Type B pancreatic cell (in vitro differentiated cells): ENCODE measurements around the gene AHRR. TPM values are rescaled to one million over a fixed set of nuclear protein-coding genes. Genes with fewer than 3 reads are reported as not detected.

ENCODE experiments used
- DNase-seq: peaks from one replicate; pipeline ENCODE4 v3.0.0; 2021; ENCODE audit warnings: mixed read lengths; ENCODE audit not compliant: unreplicated experiment; ENCODE audit errors: extremely low spot score
- H3K27ac Mint-ChIP-seq: 2 replicates; pipeline ENCODE4 v1.8.0; 2021; ENCODE audit warnings: mild to moderate bottlenecking, mixed read lengths
- H3K27me3 Mint-ChIP-seq: 2 replicates; pipeline ENCODE4 v1.8.0; 2021; ENCODE audit warnings: mixed read lengths
- H3K36me3 Mint-ChIP-seq: 2 replicates; pipeline ENCODE4 v1.8.0; 2021; ENCODE audit warnings: mixed read lengths
- H3K4me1 Mint-ChIP-seq: one replicate; pipeline ENCODE4 v1.8.0; 2021; ENCODE audit warnings: mixed read lengths; ENCODE audit not compliant: unreplicated experiment
- H3K4me3 Mint-ChIP-seq: 2 replicates; pipeline ENCODE4 v1.8.0; 2021; ENCODE audit warnings: mild to moderate bottlenecking, mixed read lengths
- H3K9me3 Mint-ChIP-seq: 2 replicates; pipeline ENCODE4 v1.8.0; 2021; ENCODE audit warnings: mixed read lengths
- CTCF ChIP-seq: fragments of 200-600 bp; sonication (generic); conservative IDR thresholded peaks from 2 replicates; pipeline ENCODE4 v1.5.0; 2021; ENCODE audit warnings: antibody characterized with exemption, mild to moderate bottlenecking
- total RNA-seq: library from RNA; stranded (reverse); gene quantifications from 2 replicates; pipeline ENCODE4 v1.2.1, GENCODE V29; 2021; ENCODE audit warnings: low replicate concordance

Gene AHRR
- total RNA-seq, 1 donor from 2014 or later = 13.4 TPM

GRCh38 chr5:403995-404394, 82.5 kb downstream of the AHRR start:
- H3K27me3 Mint-ChIP-seq = no peaks in the 10 kb centered on the region
- H3K27ac Mint-ChIP-seq = no peak overlapping the region
- no peak for TF ChIP-seq CTCF
- peaks cover 36% of the 10 kb centered on the region for H3K4me1 Mint-ChIP-seq
- no peaks in the 10 kb centered on the region for H3K9me3 Mint-ChIP-seq
- H3K36me3 Mint-ChIP-seq = no peaks in the 10 kb centered on the region
- DNase-seq = peak; percentile 48
- no peak overlapping the region for H3K4me3 Mint-ChIP-seq

- no peak for TF ChIP-seq CTCF
- no peak for DNase-seq
- no peak overlapping the region for H3K27ac Mint-ChIP-seq
- no peaks in the 10 kb centered on the region for H3K27me3 Mint-ChIP-seq
- no peaks in the 10 kb centered on the region for H3K36me3 Mint-ChIP-seq
- H3K4me3 Mint-ChIP-seq = no peak overlapping the region
- peaks cover 30% of the 10 kb centered on the region for H3K4me1 Mint-ChIP-seq
- no peaks in the 10 kb centered on the region for H3K9me3 Mint-ChIP-seq
Measured at GRCh38 chr5:404666-405241, 83.2 kb downstream of the AHRR start.

GRCh38 chr5:405421-405820, 83.9 kb downstream of the AHRR start:
- peak; percentile 60 for DNase-seq
- H3K36me3 Mint-ChIP-seq = no peaks in the 10 kb centered on the region
- no peaks in the 10 kb centered on the region for H3K9me3 Mint-ChIP-seq
- no peak overlapping the region for H3K27ac Mint-ChIP-seq
- no peak overlapping the region for H3K4me3 Mint-ChIP-seq
- peaks cover 23% of the 10 kb centered on the region for H3K4me1 Mint-ChIP-seq
- no peaks in the 10 kb centered on the region for H3K27me3 Mint-ChIP-seq
- no peak for TF ChIP-seq CTCF

- Mint-ChIP-seq H3K9me3 (peaks cover under 1% of the 10 kb centered on the region), H3K27ac (no peak overlapping the region), H3K27me3 (no peaks in the 10 kb centered on the region), H3K36me3 (no peaks in the 10 kb centered on the region), H3K4me1 (peaks cover 20% of the 10 kb centered on the region), H3K4me3 (no peak overlapping the region)
- TF ChIP-seq CTCF = no peak
- no peak for DNase-seq
Measured at GRCh38 chr5:406041-406440, 84.5 kb downstream of the AHRR start.

- H3K27ac Mint-ChIP-seq = no peak overlapping the region
- no peak for DNase-seq
- peaks cover 20% of the 10 kb centered on the region for H3K4me1 Mint-ChIP-seq
- H3K9me3 Mint-ChIP-seq = peaks cover 3% of the 10 kb centered on the region
- no peak for TF ChIP-seq CTCF
- H3K36me3 Mint-ChIP-seq = no peaks in the 10 kb centered on the region
- no peak overlapping the region for H3K4me3 Mint-ChIP-seq
- no peaks in the 10 kb centered on the region for H3K27me3 Mint-ChIP-seq
Measured at GRCh38 chr5:407051-407450, 85.5 kb downstream of the AHRR start.

- no peak for DNase-seq
- TF ChIP-seq CTCF = no peak
- Mint-ChIP-seq H3K4me1 (peaks cover 25% of the 10 kb centered on the region), H3K36me3 (no peaks in the 10 kb centered on the region), H3K27me3 (no peaks in the 10 kb centered on the region), H3K4me3 (no peak overlapping the region), H3K27ac (no peak overlapping the region), H3K9me3 (peaks cover 3% of the 10 kb centered on the region)
Measured at GRCh38 chr5:407801-408268, 86.3 kb downstream of the AHRR start.
